ENCODE results near the gene MRPS34. TPM values are rescaled to one million over a fixed set of nuclear protein-coding genes. Genes with fewer than 3 reads are reported as not detected.

Gene MRPS34
- total RNA-seq, 1 donor from 2014 or later = 87.7 TPM

GRCh38 chr16:1770328-1771187, 2.4 kb downstream of the MRPS34 start:
- DNase-seq (ENCODE audit: low spot score) = peak; percentile 69

DNA sequence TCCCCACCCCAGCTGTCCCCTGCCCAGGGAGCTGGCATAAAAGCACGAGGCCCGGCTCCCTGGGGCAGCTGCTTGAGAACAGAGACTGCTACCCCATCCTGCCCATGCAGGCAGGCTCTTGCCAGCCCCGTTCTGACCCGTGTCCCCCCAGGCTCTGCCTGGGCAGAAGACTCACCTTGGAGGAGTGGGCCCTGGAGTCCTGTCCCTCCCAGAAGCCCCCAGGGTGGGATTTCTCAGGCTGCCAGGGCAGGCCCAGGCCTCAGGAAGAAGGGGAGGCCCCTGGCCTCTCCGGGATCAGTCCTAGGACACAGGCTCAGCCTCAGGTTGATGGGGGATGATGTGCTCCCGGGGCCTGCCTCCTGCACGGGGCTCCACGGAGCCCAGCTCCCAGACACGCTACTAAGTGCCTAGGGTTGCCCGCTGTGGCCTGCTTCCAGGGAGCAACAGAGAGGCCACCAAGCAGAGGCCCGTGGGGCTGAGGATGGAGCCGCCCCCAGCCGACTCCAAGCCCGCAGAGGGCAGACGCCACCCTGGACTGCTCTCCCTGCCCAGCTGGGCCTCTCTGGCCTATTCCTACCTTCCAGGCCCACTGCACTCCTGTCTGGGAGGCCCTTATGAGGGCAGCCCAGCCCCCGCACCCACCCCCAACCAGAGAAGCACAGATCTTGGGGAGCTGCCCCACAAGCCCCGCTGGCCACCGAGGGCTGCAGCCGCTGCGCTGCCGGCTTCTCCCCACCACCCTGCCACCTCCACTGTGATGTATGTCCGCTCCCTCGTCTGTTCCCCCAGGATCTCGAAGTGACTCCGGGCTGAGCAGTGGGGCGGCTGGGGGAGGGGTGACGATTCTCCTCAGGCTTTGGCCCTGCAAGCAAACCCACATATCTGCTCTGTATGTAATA, 3.3 kb downstream of the MRPS34 start:
- DNase-seq (ENCODE audit: low spot score) = no peak

DNA sequence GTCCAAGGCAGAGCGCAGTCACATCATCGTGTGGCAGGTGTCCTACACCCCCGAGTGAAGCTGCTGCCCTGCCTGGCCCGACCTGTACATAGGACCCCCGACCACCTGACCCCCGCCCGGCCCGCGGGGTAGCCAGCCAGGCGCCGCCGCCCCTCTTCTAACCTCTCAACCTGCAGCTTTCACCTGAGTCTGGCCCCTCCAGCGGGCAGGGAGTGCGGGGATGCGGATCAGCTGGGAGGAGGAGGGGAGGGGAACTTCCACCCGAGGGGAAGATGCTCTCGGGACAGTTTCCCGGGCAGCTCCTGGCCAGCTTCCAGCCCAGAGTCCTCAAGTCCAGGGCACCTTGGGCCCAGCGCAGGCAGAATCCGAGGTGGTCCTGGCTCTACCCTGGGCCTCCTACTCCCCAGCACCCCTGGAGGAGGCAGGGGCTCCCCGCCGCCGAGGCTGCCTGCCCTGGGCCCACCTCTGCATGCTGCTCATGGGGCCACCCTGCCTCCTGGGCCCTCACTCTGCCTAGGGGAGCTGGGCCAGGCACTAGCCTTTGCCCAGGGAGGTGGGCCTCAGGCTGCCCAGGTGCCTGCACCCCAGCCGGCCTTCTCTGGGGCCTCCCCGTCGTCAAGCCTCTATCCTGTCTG, 4.0 kb downstream of the MRPS34 start:
- DNase-seq (ENCODE audit: low spot score) = no peak

GRCh38 chr16:1768061-1768766, 4.7 kb downstream of the MRPS34 start:
- no peak for DNase-seq (ENCODE audit: low spot score)

- no peak for DNase-seq (ENCODE audit: low spot score)
Measured at GRCh38 chr16:1767116-1767994, 5.6 kb downstream of the MRPS34 start.

DNA sequence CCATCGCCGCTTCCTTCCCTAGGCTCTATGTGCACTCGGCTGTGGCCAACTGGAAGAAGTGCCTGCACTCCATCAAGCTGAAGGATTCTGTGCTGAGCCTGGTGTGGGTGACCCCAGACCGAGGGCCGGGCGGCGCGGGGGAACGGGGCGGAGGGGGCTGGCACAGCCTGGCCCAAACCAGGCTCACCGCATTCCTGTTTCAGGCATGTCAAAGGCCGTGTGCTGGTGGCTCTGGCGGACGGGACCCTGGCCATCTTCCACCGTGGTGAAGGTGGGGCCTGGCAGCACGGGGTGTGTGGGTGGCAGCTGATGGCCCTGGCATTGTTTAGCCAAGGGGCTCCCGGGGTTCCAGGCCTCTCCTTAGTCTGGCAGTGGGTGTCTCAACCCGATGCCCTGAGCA, 6.2 kb downstream of the MRPS34 start:
- no peak for DNase-seq (ENCODE audit: low spot score)

- no peak for DNase-seq (ENCODE audit: low spot score)
Measured at GRCh38 chr16:1766231-1766630, 6.7 kb downstream of the MRPS34 start.

GRCh38 chr16:1765826-1766225, 7.1 kb downstream of the MRPS34 start:
- DNase-seq (ENCODE audit: low spot score) = no peak

- DNase-seq (ENCODE audit: low spot score) = no peak
Measured at GRCh38 chr16:1764971-1765370, 8.0 kb downstream of the MRPS34 start.

DNA sequence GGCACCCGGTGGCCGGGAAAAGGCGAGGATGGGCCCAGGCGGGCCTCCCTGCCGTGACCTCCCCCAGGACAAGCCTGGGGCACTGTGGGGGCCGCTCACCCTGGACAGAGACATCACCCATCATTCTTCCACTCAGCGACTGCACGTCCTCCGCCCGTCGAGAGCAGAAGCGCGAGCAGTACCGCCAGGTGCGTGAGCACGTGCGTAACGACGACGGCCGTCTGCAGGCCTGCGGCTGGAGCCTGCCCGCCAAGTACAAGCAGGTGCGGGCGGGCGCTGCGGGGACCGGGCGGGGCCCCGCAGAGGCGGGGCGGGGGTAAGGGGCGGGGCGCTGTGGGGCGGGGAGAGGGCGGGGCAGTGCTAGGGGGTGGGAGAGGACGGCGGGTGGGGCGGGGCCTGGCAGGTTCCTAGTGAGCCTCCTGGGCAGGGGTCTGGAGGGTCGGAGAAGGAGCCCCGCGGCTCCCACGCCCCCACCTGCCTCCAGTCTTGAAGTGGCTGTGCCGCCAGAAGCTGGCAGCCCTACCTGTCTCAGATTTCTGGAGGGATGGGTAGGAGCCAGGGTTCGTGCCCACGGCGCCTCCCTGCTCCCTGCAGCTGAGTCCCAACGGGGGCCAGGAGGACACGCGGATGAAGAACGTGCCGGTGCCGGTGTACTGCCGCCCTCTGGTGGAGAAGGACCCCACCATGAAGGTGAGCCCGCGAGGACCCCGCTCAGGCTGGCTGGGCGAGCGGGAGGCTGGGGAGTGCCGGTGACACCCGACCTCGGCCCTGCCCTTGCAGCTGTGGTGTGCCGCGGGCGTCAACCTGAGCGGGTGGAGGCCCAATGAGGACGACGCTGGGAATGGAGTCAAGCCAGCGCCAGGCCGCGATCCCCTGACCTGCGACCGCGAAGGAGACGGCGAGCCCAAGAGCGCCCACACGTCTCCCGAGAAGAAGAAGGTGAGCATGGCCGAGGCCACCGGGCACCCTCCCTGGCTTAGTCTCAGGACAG, 9.1 kb downstream of the MRPS34 start:
- DNase-seq (ENCODE audit: low spot score) = no peak

DNA sequence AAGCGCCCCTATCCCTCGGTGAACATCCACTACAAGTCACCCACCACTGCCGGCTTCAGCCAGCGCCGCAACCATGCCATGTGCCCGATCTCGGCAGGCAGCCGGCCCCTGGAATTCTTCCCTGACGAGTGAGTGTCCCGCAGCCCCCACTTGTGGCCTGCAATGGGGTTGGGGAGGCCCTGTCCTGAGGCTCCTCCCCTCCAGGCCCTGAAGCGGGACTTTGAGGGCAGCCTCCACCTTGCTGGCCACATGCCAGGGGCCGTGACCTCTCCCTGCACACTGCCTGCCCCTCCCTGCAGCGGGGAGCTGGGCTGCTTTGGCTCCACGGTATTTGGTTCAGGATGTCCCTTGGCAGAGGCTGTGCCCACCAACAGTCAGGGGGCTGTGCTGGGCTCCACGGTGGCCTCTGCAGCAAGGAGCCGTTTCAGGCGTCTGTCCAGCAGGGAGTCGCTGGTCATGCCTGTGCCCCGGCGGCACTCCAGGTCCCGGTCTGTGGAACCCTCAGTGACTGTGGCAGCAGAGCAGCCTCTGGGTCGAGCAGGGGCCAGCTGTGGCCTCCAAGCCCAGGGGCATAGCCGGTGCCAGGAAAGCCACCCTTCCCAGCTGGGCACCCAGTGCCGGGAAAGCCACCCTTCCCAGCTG, 9.9 kb downstream of the MRPS34 start:
- DNase-seq (ENCODE audit: low spot score) = no peak

DNA sequence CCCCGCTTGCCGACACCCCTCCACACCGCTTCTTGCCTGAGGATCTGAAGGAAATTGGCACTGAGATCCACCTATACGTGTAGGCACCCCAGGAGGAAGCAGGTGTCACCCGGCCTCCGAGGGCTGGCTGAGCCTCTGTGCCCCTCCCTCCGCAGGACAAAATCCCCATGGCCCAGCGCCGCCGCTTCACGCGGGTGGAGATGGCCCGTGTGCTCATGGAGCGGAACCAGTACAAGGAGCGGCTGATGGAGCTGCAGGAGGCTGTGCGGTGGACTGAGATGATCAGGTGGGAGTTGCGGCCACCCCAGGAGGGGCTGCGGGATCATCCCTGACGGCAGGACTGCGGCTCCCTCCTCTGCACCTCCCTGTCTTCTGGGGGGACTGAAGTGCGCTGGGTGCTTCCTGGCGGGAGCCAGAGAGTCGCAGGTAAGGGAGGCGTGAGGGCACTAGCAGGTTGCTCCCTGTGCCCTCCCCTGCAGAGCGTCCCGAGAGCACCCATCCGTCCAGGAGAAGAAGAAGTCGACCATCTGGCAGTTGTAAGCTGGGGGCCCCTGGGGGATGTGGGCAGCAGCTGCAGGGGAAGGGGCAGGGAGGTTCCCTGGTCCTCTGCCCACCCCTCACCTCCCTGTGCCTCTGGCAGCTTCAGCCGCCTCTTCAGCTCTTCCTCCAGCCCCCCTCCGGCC, 10.6 kb downstream of the MRPS34 start:
- no peak for DNase-seq (ENCODE audit: low spot score)

DNA sequence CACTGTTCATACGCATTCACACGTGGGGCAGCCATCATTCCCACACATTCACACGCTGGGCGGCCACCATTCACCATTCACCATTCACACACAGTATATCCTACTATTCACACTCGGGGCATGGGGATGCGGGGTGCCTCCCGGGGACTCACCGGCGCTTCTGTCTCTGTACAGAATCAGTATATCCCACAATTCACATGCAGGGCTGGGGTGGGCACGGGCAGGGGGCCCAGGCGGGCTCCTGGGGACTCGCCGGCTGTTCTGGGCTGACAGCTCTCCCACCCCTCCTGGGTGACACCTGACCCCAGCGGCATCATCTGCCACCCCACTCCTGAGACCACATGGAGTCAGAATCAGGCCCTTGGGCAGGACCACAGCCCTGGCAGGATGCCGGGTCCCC, 11.2 kb downstream of the MRPS34 start:
- DNase-seq (ENCODE audit: low spot score) = no peak

- DNase-seq (ENCODE audit: low spot score) = no peak
Measured at GRCh38 chr16:1760911-1761310, 12.0 kb downstream of the MRPS34 start.

GRCh38 chr16:1759511-1759910, 13.4 kb downstream of the MRPS34 start:
- no peak for DNase-seq (ENCODE audit: low spot score)

GRCh38 chr16:1758923-1759322, 14.0 kb downstream of the MRPS34 start:
- DNase-seq (ENCODE audit: low spot score) = no peak

- no peak for DNase-seq (ENCODE audit: low spot score)
Measured at GRCh38 chr16:1757714-1758461, 15.0 kb downstream of the MRPS34 start.

GRCh38 chr16:1754204-1754603, 18.7 kb downstream of the MRPS34 start:
- no peak for DNase-seq (ENCODE audit: low spot score)
